Measurements from ENCODE around the gene CDC20.

Gene CDC20

DNA sequence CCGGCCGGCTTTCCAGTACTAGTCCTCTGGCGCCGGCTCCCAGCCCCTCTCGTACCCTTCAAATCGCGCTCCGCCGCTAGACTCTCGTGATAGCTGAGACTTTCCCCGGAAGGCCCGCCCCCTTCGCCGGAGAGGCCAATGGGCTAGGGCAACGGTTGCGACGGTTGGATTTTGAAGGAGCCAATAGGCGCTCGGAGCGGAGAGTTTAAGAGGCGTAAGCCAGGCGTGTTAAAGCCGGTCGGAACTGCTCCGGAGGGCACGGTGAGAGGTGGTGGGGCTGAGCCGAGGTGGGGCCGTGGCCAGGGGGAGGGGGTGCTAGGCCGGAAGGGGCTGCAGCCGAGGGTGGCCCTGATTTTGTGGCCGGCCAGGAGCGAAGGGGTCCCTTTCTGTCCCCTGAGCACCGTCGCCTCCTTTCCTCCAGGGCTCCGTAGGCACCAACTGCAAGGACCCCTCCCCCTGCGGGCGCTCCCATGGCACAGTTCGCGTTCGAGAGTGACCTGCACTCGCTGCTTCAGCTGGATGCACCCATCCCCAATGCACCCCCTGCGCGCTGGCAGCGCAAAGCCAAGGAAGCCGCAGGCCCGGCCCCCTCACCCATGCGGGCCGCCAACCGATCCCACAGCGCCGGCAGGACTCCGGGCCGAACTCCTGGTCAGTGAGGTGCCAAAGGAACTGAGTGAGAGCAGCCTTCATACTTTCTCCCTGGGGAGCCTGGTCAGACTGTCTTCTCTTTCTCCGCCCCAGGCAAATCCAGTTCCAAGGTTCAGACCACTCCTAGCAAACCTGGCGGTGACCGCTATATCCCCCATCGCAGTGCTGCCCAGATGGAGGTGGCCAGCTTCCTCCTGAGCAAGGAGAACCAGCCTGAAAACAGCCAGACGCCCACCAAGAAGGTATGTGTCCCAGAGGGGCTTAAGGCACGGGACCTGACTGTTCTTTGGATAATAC lies at the start of gene CDC20:
Gene CDC20, plus strand, starts transcription at position 236 of the 948 bp plus-strand sequence. Its CDS starts 235 bp downstream, at position 471.
- DNase-seq (ENCODE audit: insufficient read length, low spot score) (peak; percentile 91), FAIRE-seq (no peak)
- TF ChIP-seq CTCF (IDR thresholded peaks at IDR 0.05; ENCODE audit: insufficient read depth, missing control alignments) = no peak

GRCh38 chr1:43309405-43310025 lies 49.3 kb upstream of the CDC20 start:
- TF ChIP-seq CTCF (IDR thresholded peaks at IDR 0.05; ENCODE audit: insufficient read depth, missing control alignments) = no peak
- FAIRE-seq (no peak), DNase-seq (ENCODE audit: insufficient read length, low spot score) (no peak)

- TF ChIP-seq CTCF (IDR thresholded peaks at IDR 0.05; ENCODE audit: insufficient read depth, missing control alignments) = no peak
- DNase-seq (ENCODE audit: insufficient read length, low spot score) = no peak
- FAIRE-seq = no peak
These were observed 47.3 kb upstream of the CDC20 start for GRCh38 chr1:43311521-43311920.

DNA sequence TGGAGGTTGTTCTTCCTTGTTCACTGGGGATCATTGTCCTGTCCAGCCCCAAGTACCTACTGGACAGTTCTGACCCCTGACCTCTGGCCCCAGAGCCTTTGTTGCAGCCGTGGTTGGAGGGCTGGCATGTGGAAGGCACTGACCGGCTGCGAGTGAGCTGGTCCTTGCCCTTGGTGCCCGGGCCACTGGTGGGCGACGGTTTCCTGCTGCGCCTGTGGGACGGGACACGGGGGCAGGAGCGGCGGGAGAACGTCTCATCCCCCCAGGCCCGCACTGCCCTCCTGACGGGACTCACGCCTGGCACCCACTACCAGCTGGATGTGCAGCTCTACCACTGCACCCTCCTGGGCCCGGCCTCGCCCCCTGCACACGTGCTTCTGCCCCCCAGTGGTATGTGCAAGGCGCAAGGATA lies 46.6 kb upstream of the CDC20 start:
- TF ChIP-seq CTCF (IDR thresholded peaks at IDR 0.05; ENCODE audit: insufficient read depth, missing control alignments) = no peak
- DNase-seq (ENCODE audit: insufficient read length, low spot score) = no peak
- no peak for FAIRE-seq

- no peak for TF ChIP-seq CTCF (IDR thresholded peaks at IDR 0.05; ENCODE audit: insufficient read depth, missing control alignments)
- no peak for DNase-seq (ENCODE audit: insufficient read length, low spot score)
- FAIRE-seq = no peak
These were observed 45.9 kb upstream of the CDC20 start for GRCh38 chr1:43312663-43313515.

DNA sequence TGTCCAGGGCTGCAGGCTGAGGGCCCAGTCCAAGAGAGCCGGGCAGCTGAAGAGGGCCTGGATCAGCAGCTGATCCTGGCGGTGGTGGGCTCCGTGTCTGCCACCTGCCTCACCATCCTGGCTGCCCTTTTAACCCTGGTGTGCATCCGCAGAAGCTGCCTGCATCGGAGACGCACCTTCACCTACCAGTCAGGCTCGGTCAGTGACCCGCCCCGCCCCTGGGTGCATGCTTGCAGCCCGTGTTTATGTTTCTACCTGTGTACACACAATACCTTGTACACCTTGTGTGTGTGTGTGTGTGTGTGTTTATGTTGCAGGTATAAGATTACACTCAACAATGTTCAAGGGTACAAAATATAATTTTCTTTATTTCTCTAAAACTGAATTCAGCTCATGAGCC lies 45.0 kb upstream of the CDC20 start:
- DNase-seq (ENCODE audit: insufficient read length, low spot score) (no peak), FAIRE-seq (no peak)
- TF ChIP-seq CTCF (IDR thresholded peaks at IDR 0.05; ENCODE audit: insufficient read depth, missing control alignments) = no peak

Data from D721Med (cell line).